Nephron progenitor cell (in vitro differentiated cells): Measurements from ENCODE around the gene FBXO46.

Experiments used
- DNase-seq: peaks from one replicate; pipeline ENCODE4 v3.0.0; 2021
- H3K27ac Mint-ChIP-seq: 2 replicates; pipeline ENCODE4 v1.8.0; 2021; ENCODE audit warnings: mild to moderate bottlenecking, moderate library complexity, mixed read lengths
- H3K27me3 Mint-ChIP-seq: 2 replicates; pipeline ENCODE4 v1.8.0; 2021; ENCODE audit warnings: mild to moderate bottlenecking, low read depth, mixed read lengths; ENCODE audit not compliant: poor library complexity
- H3K36me3 Mint-ChIP-seq: 2 replicates; pipeline ENCODE4 v1.8.0; 2021; ENCODE audit warnings: low read depth, mixed read lengths
- H3K4me1 Mint-ChIP-seq: 2 replicates; pipeline ENCODE4 v1.8.0; 2021; ENCODE audit warnings: mixed read lengths
- H3K4me3 Mint-ChIP-seq: 2 replicates; pipeline ENCODE4 v1.8.0; 2021; ENCODE audit warnings: mild to moderate bottlenecking, moderate library complexity, mixed read lengths
- H3K9me3 Mint-ChIP-seq: 2 replicates; pipeline ENCODE4 v1.8.0; 2021; ENCODE audit warnings: mild to moderate bottlenecking, moderate library complexity, mixed read lengths
- CTCF ChIP-seq: fragments of 200-600 bp; sonication (generic); IDR thresholded peaks from 2 replicates; pipeline ENCODE4 v1.5.0; 2021; ENCODE audit warnings: antibody characterized with exemption

FBXO46 gene

DNA sequence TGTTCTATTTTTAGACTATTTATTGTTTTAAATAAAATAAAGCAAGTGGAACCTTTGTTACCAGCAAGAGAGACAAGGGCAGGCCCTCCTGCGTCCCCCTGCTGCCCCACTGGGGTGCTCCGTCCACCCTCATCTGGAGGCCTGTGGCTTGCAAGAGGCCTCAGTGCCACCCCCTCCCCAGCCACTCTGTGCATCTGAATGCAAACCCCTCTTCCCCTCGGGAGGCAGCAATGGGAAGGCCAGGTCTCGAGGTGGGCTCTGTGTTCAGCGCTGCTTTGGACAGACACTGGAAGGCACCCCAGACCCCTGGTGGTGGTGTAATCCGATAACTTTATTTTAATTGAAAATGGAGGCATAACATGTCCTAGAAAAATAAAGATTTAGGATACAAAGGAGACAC, 33.8 kb upstream of the FBXO46 start:
- H3K4me3 Mint-ChIP-seq = peak overlapping the region; percentile 70
- no peaks in the 10 kb centered on the region for H3K36me3 Mint-ChIP-seq
- peak overlapping the region; percentile 92 for H3K27ac Mint-ChIP-seq
- no peak for TF ChIP-seq CTCF
- no peaks in the 10 kb centered on the region for H3K27me3 Mint-ChIP-seq
- DNase-seq = no peak
- H3K9me3 Mint-ChIP-seq = no peaks in the 10 kb centered on the region
- H3K4me1 Mint-ChIP-seq = peaks cover 30% of the 10 kb centered on the region

- Mint-ChIP-seq H3K4me1 (peaks cover 33% of the 10 kb centered on the region), H3K27me3 (peaks cover 1% of the 10 kb centered on the region), H3K36me3 (no peaks in the 10 kb centered on the region), H3K27ac (no peak overlapping the region), H3K9me3 (no peaks in the 10 kb centered on the region), H3K4me3 (no peak overlapping the region)
- no peak for TF ChIP-seq CTCF
- DNase-seq = no peak
Observed at GRCh38 chr19:45763691-45764294, 33.1 kb upstream of the FBXO46 start.

GRCh38 chr19:45762870-45763631, 32.4 kb upstream of the FBXO46 start:
- H3K36me3 Mint-ChIP-seq = no peaks in the 10 kb centered on the region
- no peak overlapping the region for H3K4me3 Mint-ChIP-seq
- H3K4me1 Mint-ChIP-seq = peaks cover 33% of the 10 kb centered on the region

DNA sequence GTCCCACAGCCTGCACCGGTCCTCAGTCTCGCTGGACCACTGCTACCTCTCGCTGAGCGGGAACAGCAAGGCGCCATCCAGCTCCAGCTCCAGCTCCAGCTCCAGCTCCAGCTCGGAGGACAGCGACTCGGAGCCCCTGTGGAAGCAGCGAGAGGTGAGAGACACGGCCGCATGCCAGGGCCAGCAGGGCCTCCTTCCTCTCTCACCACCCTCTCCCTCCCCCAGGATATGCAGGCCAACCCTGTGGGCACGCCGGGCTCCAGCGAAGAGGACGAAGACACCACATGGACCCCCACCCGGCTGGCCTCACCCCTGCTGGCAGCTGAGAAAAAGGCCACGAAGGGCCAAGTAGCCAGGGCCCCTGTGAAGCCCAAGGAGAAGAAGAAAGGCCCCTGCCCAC, 31.0 kb upstream of the FBXO46 start:
- Mint-ChIP-seq H3K27ac (no peak overlapping the region), H3K4me3 (no peak overlapping the region), H3K4me1 (peaks cover 42% of the 10 kb centered on the region), H3K9me3 (no peaks in the 10 kb centered on the region), H3K27me3 (peaks cover 8% of the 10 kb centered on the region), H3K36me3 (no peaks in the 10 kb centered on the region)
- DNase-seq = no peak
- no peak for TF ChIP-seq CTCF

More at GRCh38 chr19:45762870-45763631, 32.4 kb upstream of the FBXO46 start:
- TF ChIP-seq CTCF = no peak
- Mint-ChIP-seq H3K27ac (no peak overlapping the region), H3K27me3 (peaks cover 7% of the 10 kb centered on the region), H3K9me3 (no peaks in the 10 kb centered on the region)
- no peak for DNase-seq

GRCh38 chr19:45758921-45759320, 28.2 kb upstream of the FBXO46 start:
- Mint-ChIP-seq H3K36me3 (no peaks in the 10 kb centered on the region), H3K9me3 (no peaks in the 10 kb centered on the region), H3K4me1 (peaks cover 28% of the 10 kb centered on the region), H3K4me3 (no peak overlapping the region), H3K27ac (no peak overlapping the region), H3K27me3 (peaks cover 10% of the 10 kb centered on the region)
- DNase-seq = no peak
- no peak for TF ChIP-seq CTCF

DNA sequence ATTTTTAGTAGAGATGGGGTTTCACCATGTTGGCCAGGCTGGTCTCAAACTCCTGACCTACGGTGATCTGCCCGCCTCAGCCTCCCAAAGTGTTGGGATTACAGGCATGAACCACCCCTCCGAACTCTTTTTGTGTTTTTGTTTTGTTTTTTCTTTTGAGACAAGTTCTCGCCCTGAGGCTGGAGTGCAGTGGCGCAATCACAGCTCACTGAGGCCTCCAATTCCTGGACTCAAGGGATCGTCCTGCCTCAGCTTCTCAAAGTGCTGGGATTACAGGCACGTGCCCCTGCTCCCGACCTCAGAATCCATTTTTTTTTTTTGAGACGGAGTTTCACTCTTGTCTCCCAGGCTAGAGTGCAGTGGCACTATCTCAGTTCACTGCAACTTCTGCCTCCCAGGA, 27.0 kb upstream of the FBXO46 start:
- Mint-ChIP-seq H3K27ac (no peak overlapping the region), H3K9me3 (no peaks in the 10 kb centered on the region), H3K36me3 (no peaks in the 10 kb centered on the region), H3K4me3 (no peak overlapping the region), H3K4me1 (peaks cover 29% of the 10 kb centered on the region), H3K27me3 (peaks cover 10% of the 10 kb centered on the region)
- DNase-seq = no peak
- no peak for TF ChIP-seq CTCF
